Osteocyte (in vitro differentiated cells): ENCODE data around the gene OXCT1. TPM values are rescaled to one million over a fixed set of nuclear protein-coding genes. Genes with fewer than 3 reads are reported as not detected.

Source experiments
- DNase-seq: peaks from one replicate; pipeline ENCODE4 v3.0.0; 2021; ENCODE audit warnings: mixed read lengths; ENCODE audit not compliant: unreplicated experiment; ENCODE audit errors: extremely low spot score
- H3K27ac Mint-ChIP-seq: one replicate; pipeline ENCODE4 v1.8.0; 2021; ENCODE audit warnings: mild to moderate bottlenecking, mixed read lengths; ENCODE audit not compliant: unreplicated experiment
- H3K27me3 Mint-ChIP-seq: one replicate; pipeline ENCODE4 v1.8.0; 2021; ENCODE audit warnings: mixed read lengths; ENCODE audit not compliant: unreplicated experiment
- H3K36me3 Mint-ChIP-seq: one replicate; pipeline ENCODE4 v1.8.0; 2021; ENCODE audit warnings: mixed read lengths; ENCODE audit not compliant: unreplicated experiment
- H3K4me1 Mint-ChIP-seq: one replicate; pipeline ENCODE4 v1.8.0; 2021; ENCODE audit warnings: mixed read lengths; ENCODE audit not compliant: unreplicated experiment
- H3K4me3 Mint-ChIP-seq: one replicate; pipeline ENCODE4 v1.8.0; 2021; ENCODE audit warnings: mild to moderate bottlenecking, moderate library complexity, mixed read lengths; ENCODE audit not compliant: unreplicated experiment
- H3K9me3 Mint-ChIP-seq: one replicate; pipeline ENCODE4 v1.8.0; 2021; ENCODE audit warnings: mixed read lengths; ENCODE audit not compliant: unreplicated experiment
- total RNA-seq: library from RNA; stranded (reverse); gene quantifications from 2 replicates; pipeline ENCODE4 v1.2.1, GENCODE V29; 2021
- TF ChIP-seq, protein P1 (sequence below): fragments of 200-600 bp; sonication (generic); IDR thresholded peaks from 2 replicates; pipeline ENCODE4 v1.5.0; 2021; ENCODE audit warnings: antibody characterized with exemption, mild to moderate bottlenecking, moderate library complexity

OXCT1 gene
- total RNA-seq, 1 donor from 2014 or later: 41.9 TPM

DNA sequence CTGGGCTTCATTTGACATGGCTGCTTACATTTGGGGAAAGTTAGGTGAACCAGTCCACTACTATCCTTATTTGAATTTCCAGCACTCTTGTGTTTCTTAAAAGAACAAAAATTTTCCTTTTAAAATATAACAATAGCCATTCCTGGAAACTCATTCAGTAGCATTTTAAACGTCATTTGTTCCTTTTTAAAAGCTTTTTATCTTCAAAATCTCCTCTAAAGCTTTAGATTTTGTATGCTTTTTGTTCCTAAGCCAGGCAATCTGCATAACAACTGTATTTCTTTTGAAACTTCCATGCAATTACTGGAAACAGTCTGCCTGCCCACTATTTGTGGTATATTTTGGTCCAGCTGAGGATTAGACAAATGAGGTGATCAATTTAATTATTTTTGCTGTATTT is 187.6 kb downstream of the OXCT1 start:
- H3K4me1 Mint-ChIP-seq: no peaks in the 10 kb centered on the region

DNA sequence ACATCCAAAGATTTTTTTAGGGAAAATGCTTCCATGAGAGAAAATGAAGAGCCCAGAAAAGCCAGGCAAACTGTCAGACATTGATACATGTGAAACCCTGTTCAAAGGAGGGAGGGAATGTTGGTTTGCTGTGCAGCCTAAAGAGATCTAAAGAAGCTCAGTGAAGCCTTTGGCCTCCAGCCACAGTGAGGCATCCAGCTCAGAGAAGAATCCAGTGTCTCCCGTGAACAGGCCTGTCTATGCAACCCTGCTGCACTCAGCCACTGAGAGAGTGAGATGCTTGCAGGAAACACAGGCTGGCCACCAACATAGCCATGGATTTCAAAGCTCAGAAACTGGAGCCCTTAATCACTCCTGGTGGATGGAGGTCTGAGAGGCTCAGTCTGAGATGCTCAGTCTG is 188.4 kb downstream of the OXCT1 start:
- peaks cover 26% of the 10 kb centered on the region for H3K27me3 Mint-ChIP-seq
- H3K4me3 Mint-ChIP-seq: no peak overlapping the region
- H3K27ac Mint-ChIP-seq: no peak overlapping the region
- H3K36me3 Mint-ChIP-seq: no peaks in the 10 kb centered on the region
- H3K4me1 Mint-ChIP-seq: no peaks in the 10 kb centered on the region
- TF ChIP-seq, protein P1, sequence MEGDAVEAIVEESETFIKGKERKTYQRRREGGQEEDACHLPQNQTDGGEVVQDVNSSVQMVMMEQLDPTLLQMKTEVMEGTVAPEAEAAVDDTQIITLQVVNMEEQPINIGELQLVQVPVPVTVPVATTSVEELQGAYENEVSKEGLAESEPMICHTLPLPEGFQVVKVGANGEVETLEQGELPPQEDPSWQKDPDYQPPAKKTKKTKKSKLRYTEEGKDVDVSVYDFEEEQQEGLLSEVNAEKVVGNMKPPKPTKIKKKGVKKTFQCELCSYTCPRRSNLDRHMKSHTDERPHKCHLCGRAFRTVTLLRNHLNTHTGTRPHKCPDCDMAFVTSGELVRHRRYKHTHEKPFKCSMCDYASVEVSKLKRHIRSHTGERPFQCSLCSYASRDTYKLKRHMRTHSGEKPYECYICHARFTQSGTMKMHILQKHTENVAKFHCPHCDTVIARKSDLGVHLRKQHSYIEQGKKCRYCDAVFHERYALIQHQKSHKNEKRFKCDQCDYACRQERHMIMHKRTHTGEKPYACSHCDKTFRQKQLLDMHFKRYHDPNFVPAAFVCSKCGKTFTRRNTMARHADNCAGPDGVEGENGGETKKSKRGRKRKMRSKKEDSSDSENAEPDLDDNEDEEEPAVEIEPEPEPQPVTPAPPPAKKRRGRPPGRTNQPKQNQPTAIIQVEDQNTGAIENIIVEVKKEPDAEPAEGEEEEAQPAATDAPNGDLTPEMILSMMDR: no peak
- H3K9me3 Mint-ChIP-seq: peaks cover 5% of the 10 kb centered on the region
- no peak for DNase-seq

More for the DNA sequence above, 187.6 kb downstream of the OXCT1 start:
- Mint-ChIP-seq H3K36me3 (no peaks in the 10 kb centered on the region), H3K27me3 (peaks cover 30% of the 10 kb centered on the region), H3K9me3 (peaks cover 5% of the 10 kb centered on the region), H3K4me3 (no peak overlapping the region), H3K27ac (no peak overlapping the region)
- TF ChIP-seq, protein P1: no peak
- DNase-seq: no peak

Other genes with a start within 250 kb of the OXCT1 start
- gene RIMOC1, start 33.9 kb upstream of the OXCT1 start, total RNA-seq: 43.6 and 44.4 TPM in 2 replicates
- gene FBXO4, start 54.9 kb upstream of the OXCT1 start, total RNA-seq: 4.2 and 6.9 TPM in 2 replicates